GM12878 (cell line): ENCODE data around the gene SPINDOC. TPM values are rescaled to one million over a fixed set of nuclear protein-coding genes. Genes with fewer than 3 reads are reported as not detected.

Experiments used
- ATAC-seq: fragments of 200-7000 bp; cut with Tn5 transposase; 3 replicates; pipeline ENCODE4 v1.9.1; 2020; ENCODE audit warnings: mild to moderate bottlenecking, moderate library complexity
- BruUV-seq: library from RNA; stranded (reverse); fragments of 400-500 nt; replicated peaks from 2 replicates; lab custom pipeline; 2021; lab: Mats Ljungman, UMichigan
- CTCF ChIA-PET: fragments of 300-600 bp; sonication (Branson Sonifier 250); formaldehyde crosslinking; extraction: SDS; loops from one replicate; lab custom pipeline; 2021; ENCODE audit warnings: inconsistent platforms; lab: Yijun Ruan, JAX
- POLR2A ChIA-PET: fragments of 350-600 bp; formaldehyde crosslinking; extraction: SDS; loops from one replicate; lab custom pipeline; 2021; ENCODE audit warnings: inconsistent platforms; lab: Charles Lee
- RAD21 ChIA-PET: fragments of 300-600 bp; sonication (Branson Sonifier 250); formaldehyde crosslinking; loops from one replicate; lab custom pipeline; 2023; ENCODE audit warnings: antibody characterized with exemption; ENCODE audit not compliant: unreplicated experiment; lab: Charles Lee
- SMC1A ChIA-PET: fragments of 300-600 bp; sonication (Branson Sonifier 250); formaldehyde crosslinking; loops from one replicate; lab custom pipeline; 2023; ENCODE audit not compliant: unreplicated experiment, uncharacterized antibody; lab: Charles Lee
- DNase-seq: peaks from one replicate; pipeline ENCODE4 v3.0.0-alpha.2; 2011; ENCODE audit warnings: low read depth, low spot score
- FAIRE-seq: peaks from 3 replicates; lab custom pipeline; 2011; peaks lifted over from hg19 to GRCh38; lab: Jason Lieb, UNC
- H2AFZ ChIP-seq: 2 replicates; pipeline ENCODE4 v1.6.0; 2011; ENCODE audit warnings: low read depth, low read length, control low read depth; ENCODE audit not compliant: control insufficient read depth
- H3K27ac ChIP-seq: 2 replicates; pipeline ENCODE4 v1.5.1; 2011; ENCODE audit warnings: control low read depth; ENCODE audit not compliant: control insufficient read depth, insufficient read depth
- H3K27me3 ChIP-seq, 2 experiments: replicated peaks in 1 of 2; 2 replicates each; pipeline versions ENCODE4 v1.6.0 to v1.6.1; 2011; ENCODE audit warnings: low read length in 1 of 2; ENCODE audit not compliant: control insufficient read depth in 2 of 2, insufficient read depth in 2 of 2
- H3K36me3 ChIP-seq, 2 experiments: 2 replicates each; pipeline ENCODE4 v1.5.1; 2011; ENCODE audit warnings: low read length in 1 of 2; ENCODE audit not compliant: control insufficient read depth in 2 of 2, insufficient read depth in 2 of 2
- H3K4me1 ChIP-seq: 2 replicates; pipeline ENCODE4 v1.6.1; 2011; ENCODE audit warnings: mild to moderate bottlenecking, low read length, moderate library complexity, mixed read lengths; ENCODE audit not compliant: control insufficient read depth, insufficient read depth
- H3K4me2 ChIP-seq: 2 replicates; pipeline ENCODE4 v1.6.0; 2011; ENCODE audit warnings: control low read depth; ENCODE audit not compliant: control insufficient read depth, insufficient read depth
- H3K4me3 ChIP-seq: fragments of 200-600 bp; sonication (generic); 2 replicates; pipeline ENCODE4 v1.5.1; 2016
- H3K79me2 ChIP-seq: 2 replicates; pipeline ENCODE4 v1.6.0; 2011; ENCODE audit warnings: low read length; ENCODE audit not compliant: control insufficient read depth, insufficient read depth
- H3K9ac ChIP-seq: 2 replicates; pipeline ENCODE4 v1.8.0; 2011; ENCODE audit warnings: low read length, control low read depth, mixed read lengths; ENCODE audit not compliant: control insufficient read depth, insufficient read depth
- H3K9me3 ChIP-seq: replicated peaks from 3 replicates; pipeline ENCODE4 v1.5.1; 2011; ENCODE audit warnings: mild to moderate bottlenecking, low read length; ENCODE audit not compliant: control insufficient read depth, insufficient read depth
- H4K20me1 ChIP-seq: 2 replicates; pipeline ENCODE4 v1.6.0; 2011; ENCODE audit not compliant: control insufficient read depth, insufficient read depth
- BMI1 ChIP-seq: fragments of 450-650 bp; IDR thresholded peaks from 2 replicates; pipeline ENCODE4 v1.6.1; 2016; ENCODE audit warnings: mild to moderate bottlenecking, moderate library complexity, borderline replicate concordance
- CEBPB ChIP-seq, 2 experiments: fragments of 150-350 bp in 1 of 2; IDR thresholded peaks; 2 replicates each; pipeline ENCODE4 v1.6.1; 2012 to 2014; ENCODE audit warnings: low read depth in 2 of 2, low read length in 2 of 2, borderline replicate concordance in 1 of 2, inconsistent platforms in 1 of 2
- EZH2 ChIP-seq: IDR thresholded peaks from 2 replicates; pipeline ENCODE4 v1.6.1; 2012; ENCODE audit warnings: low read depth, mild to moderate bottlenecking, control low read depth, inconsistent platforms, low read length, borderline replicate concordance; ENCODE audit not compliant: control insufficient read depth
- FOXM1 ChIP-seq: IDR thresholded peaks from 2 replicates; pipeline ENCODE4 v1.6.1; 2012; ENCODE audit warnings: low read depth, mild to moderate bottlenecking, inconsistent platforms, low read length, moderate library complexity
- KLF5 ChIP-seq: fragments of 450-650 bp; IDR thresholded peaks from 2 replicates; pipeline ENCODE4 v1.6.1; 2014; ENCODE audit warnings: mild to moderate bottlenecking; ENCODE audit not compliant: partially characterized antibody
- MTA3 ChIP-seq: IDR thresholded peaks from 2 replicates; pipeline ENCODE4 v1.6.1; 2012; ENCODE audit warnings: low read length, inconsistent platforms, borderline replicate concordance
- POLR2AphosphoS5 ChIP-seq: IDR thresholded peaks from 2 replicates; pipeline ENCODE4 v1.6.1; 2011; ENCODE audit warnings: mild to moderate bottlenecking, low read length, inconsistent platforms
- RUNX3 ChIP-seq: IDR thresholded peaks from 2 replicates; pipeline ENCODE4 v1.6.1; 2012; ENCODE audit warnings: low read length, inconsistent platforms
- SIN3A ChIP-seq: IDR thresholded peaks from 2 replicates; pipeline ENCODE4 v1.6.1; 2012; ENCODE audit warnings: low read depth, low read length, improper control_type of control experiment
- WGBS: methylation state at CpG from one replicate; pipeline ENCODE4 v1.1.6; 2016; ENCODE audit warnings: low lambda C conversion rate; ENCODE audit not compliant: insufficient replicate concordance, insufficient coverage; ENCODE audit errors: missing lambda C conversion rate; 5-methylcytosine and 5-hydroxymethylcytosine counted together
- in situ Hi-C: fragments of 300-500 bp; cut with MboI; formaldehyde crosslinking; loops from 9 replicates; pipeline ENCODE4 v1.14.3; 2018; ENCODE audit warnings: mixed read lengths
- intact Hi-C: fragments of 100-400 bp; cut with micrococcal nuclease; formaldehyde crosslinking; loops from one replicate; pipeline ENCODE4 v1.14.2; 2022; ENCODE audit not compliant: unreplicated experiment
- polyA plus RNA-seq, 11 experiments: library from polyadenylated mRNA; depleted of rRNA in 4 of 11; unstranded in 6 of 11; stranded (reverse) in 5 of 11; fragments of >200 nt; fragmentation: Nextera tagmentation in 4 of 11; fragmentation: Illumina TruSeq in 1 of 11; extraction: Ambion mirVana in 4 of 11; extraction: Trizol in 1 of 11; gene quantifications; 1 replicate in 1 of 11; 2 replicates in 10 of 11; pipeline versions ENCODE4 v1.2.1 to v1.2.3, GENCODE V29; 2011 to 2016; ENCODE audit warnings: inconsistent platforms in 2 of 11, missing spikeins in 2 of 11, low read depth in 1 of 11
- total RNA-seq, 4 experiments: library from RNA; depleted of rRNA in 3 of 4; stranded (reverse); fragments of >200 nt in 3 of 4; fragmentation: Illumina TruSeq in 1 of 4; extraction: Trizol in 1 of 4; gene quantifications; 2 replicates each; pipeline versions ENCODE4 v1.2.1 to v1.2.3, GENCODE V29; 2013 to 2021
- TF ChIP-seq, protein P1 (sequence below): IDR thresholded peaks from 2 replicates; pipeline ENCODE4 v1.6.1; 2011; ENCODE audit warnings: low read depth, low read length, improper control_type of control experiment, borderline replicate concordance
- TF ChIP-seq, protein P2 (sequence below): fragments of 450-650 bp; formaldehyde crosslinking; IDR thresholded peaks from 2 replicates; pipeline ENCODE4 v1.4.0; 2020; ENCODE audit warnings: mild to moderate bottlenecking, moderate library complexity
- TF ChIP-seq, protein P3 (sequence below): fragments of 450-650 bp; formaldehyde crosslinking; IDR thresholded peaks from 2 replicates; pipeline ENCODE4 v1.4.0; 2022; ENCODE audit warnings: mild to moderate bottlenecking, moderate library complexity
- TF ChIP-seq, protein P4 (sequence below): IDR thresholded peaks from 2 replicates; pipeline ENCODE4 v1.6.1; 2011; ENCODE audit warnings: borderline replicate concordance, low read depth, mild to moderate bottlenecking, moderate library complexity, low read length; ENCODE audit not compliant: insufficient read depth, poor library complexity, severe bottlenecking

The SPINDOC gene
- total and polyA plus RNA-seq, 10 of the 15 experiments (the other 5 are each of a cell fraction or from before 2014, with no cell fraction given) = 0.88 to 38.2 (median 16.9) TPM

DNA sequence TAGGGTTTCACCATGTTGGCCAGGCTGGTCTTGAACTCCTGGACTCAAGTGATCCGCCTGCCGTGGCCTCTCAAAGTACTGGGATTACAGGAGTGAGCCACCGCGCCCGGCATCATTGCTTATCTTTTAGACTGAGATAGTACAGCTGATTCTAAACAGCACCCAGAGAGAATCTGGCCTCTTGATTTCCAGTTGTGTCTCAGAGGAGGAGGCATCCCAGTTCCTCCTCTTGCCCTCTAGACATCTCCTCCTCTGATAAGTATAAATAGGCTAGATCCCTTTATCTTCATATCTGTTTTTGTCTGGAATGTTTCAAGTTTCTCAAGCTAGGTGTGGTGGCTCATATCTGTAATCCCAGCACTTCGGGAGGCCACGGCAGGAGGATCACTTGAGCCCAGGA is 32.7 kb downstream of the SPINDOC start (continued):
- TF ChIP-seq, protein P1, sequence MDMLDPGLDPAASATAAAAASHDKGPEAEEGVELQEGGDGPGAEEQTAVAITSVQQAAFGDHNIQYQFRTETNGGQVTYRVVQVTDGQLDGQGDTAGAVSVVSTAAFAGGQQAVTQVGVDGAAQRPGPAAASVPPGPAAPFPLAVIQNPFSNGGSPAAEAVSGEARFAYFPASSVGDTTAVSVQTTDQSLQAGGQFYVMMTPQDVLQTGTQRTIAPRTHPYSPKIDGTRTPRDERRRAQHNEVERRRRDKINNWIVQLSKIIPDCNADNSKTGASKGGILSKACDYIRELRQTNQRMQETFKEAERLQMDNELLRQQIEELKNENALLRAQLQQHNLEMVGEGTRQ = no peak
- TF ChIP-seq KLF5 (no peak), BMI1 (no peak), EZH2 (no peak)
- TF ChIP-seq, protein P2, sequence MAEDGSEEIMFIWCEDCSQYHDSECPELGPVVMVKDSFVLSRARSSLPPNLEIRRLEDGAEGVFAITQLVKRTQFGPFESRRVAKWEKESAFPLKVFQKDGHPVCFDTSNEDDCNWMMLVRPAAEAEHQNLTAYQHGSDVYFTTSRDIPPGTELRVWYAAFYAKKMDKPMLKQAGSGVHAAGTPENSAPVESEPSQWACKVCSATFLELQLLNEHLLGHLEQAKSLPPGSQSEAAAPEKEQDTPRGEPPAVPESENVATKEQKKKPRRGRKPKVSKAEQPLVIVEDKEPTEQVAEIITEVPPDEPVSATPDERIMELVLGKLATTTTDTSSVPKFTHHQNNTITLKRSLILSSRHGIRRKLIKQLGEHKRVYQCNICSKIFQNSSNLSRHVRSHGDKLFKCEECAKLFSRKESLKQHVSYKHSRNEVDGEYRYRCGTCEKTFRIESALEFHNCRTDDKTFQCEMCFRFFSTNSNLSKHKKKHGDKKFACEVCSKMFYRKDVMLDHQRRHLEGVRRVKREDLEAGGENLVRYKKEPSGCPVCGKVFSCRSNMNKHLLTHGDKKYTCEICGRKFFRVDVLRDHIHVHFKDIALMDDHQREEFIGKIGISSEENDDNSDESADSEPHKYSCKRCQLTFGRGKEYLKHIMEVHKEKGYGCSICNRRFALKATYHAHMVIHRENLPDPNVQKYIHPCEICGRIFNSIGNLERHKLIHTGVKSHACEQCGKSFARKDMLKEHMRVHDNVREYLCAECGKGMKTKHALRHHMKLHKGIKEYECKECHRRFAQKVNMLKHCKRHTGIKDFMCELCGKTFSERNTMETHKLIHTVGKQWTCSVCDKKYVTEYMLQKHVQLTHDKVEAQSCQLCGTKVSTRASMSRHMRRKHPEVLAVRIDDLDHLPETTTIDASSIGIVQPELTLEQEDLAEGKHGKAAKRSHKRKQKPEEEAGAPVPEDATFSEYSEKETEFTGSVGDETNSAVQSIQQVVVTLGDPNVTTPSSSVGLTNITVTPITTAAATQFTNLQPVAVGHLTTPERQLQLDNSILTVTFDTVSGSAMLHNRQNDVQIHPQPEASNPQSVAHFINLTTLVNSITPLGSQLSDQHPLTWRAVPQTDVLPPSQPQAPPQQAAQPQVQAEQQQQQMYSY (CRISPR knock-in tag) = no peak
- TF ChIP-seq, all 136 proteins: peak for 0

DNA sequence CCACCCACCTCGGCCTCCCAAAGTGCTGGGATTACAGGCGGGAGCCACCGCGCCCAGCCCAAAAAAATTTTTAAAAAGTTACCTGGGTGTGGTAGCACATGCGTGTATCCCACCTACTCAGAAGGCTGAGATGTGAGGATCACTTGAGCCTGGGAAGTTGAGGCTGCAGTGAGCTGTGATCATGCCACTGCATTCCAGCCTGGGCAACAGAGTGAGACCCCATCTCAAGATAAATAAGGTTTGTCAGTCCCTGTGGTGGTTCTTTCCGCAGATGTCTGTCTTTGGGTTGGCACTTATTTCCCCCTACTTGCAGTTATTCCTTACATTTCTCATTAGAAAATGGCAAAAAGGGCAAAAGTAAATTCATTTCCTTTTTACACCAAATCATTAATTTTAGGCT is 33.6 kb downstream of the SPINDOC start:
- intact Hi-C loops = no loop called here
- no peak for TF ChIP-seq SIN3A
- TF ChIP-seq, protein P3, sequence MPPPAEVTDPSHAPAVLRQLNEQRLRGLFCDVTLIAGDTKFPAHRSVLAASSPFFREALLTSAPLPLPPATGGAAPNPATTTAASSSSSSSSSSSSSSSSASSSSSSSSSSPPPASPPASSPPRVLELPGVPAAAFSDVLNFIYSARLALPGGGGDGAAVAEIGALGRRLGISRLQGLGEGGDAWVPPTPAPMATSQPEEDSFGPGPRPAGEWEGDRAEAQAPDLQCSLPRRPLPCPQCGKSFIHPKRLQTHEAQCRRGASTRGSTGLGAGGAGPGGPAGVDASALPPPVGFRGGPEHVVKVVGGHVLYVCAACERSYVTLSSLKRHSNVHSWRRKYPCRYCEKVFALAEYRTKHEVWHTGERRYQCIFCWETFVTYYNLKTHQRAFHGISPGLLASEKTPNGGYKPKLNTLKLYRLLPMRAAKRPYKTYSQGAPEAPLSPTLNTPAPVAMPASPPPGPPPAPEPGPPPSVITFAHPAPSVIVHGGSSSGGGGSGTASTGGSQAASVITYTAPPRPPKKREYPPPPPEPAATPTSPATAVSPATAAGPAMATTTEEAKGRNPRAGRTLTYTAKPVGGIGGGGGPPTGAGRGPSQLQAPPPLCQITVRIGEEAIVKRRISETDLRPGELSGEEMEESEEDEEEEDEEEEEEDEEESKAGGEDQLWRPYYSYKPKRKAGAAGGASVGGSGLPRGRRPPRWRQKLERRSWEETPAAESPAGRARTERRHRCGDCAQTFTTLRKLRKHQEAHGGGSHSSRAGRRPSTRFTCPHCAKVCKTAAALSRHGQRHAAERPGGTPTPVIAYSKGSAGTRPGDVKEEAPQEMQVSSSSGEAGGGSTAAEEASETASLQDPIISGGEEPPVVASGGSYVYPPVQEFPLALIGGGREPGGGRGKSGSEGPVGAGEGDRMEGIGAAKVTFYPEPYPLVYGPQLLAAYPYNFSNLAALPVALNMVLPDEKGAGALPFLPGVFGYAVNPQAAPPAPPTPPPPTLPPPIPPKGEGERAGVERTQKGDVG (CRISPR knock-in tag) = no peak
- no peak for TF ChIP-seq CEBPB (IDR thresholded peaks at IDR 0.05; ENCODE audit: borderline replicate concordance in 1 of 2, low read depth in 2 of 2, low read length in 2 of 2)
- no peak for TF ChIP-seq FOXM1
- TF ChIP-seq RUNX3 = no peak
- no peak for TF ChIP-seq MTA3
- TF ChIP-seq, protein P4, sequence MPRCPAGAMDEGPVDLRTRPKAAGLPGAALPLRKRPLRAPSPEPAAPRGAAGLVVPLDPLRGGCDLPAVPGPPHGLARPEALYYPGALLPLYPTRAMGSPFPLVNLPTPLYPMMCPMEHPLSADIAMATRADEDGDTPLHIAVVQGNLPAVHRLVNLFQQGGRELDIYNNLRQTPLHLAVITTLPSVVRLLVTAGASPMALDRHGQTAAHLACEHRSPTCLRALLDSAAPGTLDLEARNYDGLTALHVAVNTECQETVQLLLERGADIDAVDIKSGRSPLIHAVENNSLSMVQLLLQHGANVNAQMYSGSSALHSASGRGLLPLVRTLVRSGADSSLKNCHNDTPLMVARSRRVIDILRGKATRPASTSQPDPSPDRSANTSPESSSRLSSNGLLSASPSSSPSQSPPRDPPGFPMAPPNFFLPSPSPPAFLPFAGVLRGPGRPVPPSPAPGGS = no peak
- TF ChIP-seq POLR2AphosphoS5 = no peak

More for the DNA sequence above, 33.6 kb downstream of the SPINDOC start:
- no peaks in the 10 kb centered on the region for H3K27me3 ChIP-seq
- no peaks in the 10 kb centered on the region for H3K9me3 ChIP-seq
- H3K79me2 ChIP-seq = peaks cover 78% of the 10 kb centered on the region
- ChIA-PET POLR2A (interaction anchor here (0.5 kb wide), 1 partner anchor 88 kb away, joined by 6 read pairs; no protein-coding TSS in a partner anchor), CTCF (interaction anchor here (1.3 kb wide), 1 partner anchor 60 kb away, joined by 3 read pairs; no protein-coding TSS in a partner anchor), RAD21 (no interaction called here), SMC1A (interaction anchor here (1.3 kb wide), 1 partner anchor 10 kb away, joined by 3 read pairs; no protein-coding TSS in a partner anchor)
- H3K36me3 ChIP-seq = peaks cover 0 to 13% of the 10 kb centered on the region in 2 experiments; a peak in 3 of 4 replicates
- H2AFZ ChIP-seq = no peak overlapping the region
- no peak overlapping the region for H3K4me3 ChIP-seq
- ATAC-seq (no peak), DNase-seq (no peak), FAIRE-seq (no peak)
- H3K4me1 ChIP-seq = peaks cover 17% of the 10 kb centered on the region
- H3K4me2 ChIP-seq = no peak overlapping the region
- H3K27ac ChIP-seq = no peak overlapping the region
- 98% methylated on average over 6 of the region's 6 CpGs for WGBS
- no TSS peak for BruUV-seq
- no peak overlapping the region for H3K9ac ChIP-seq
- in situ Hi-C loops = no loop called here
- H4K20me1 ChIP-seq = no peaks in the 10 kb centered on the region; the same call in 1 of the 2 replicates
